ENCODE results near the gene TBC1D20.

DNA sequence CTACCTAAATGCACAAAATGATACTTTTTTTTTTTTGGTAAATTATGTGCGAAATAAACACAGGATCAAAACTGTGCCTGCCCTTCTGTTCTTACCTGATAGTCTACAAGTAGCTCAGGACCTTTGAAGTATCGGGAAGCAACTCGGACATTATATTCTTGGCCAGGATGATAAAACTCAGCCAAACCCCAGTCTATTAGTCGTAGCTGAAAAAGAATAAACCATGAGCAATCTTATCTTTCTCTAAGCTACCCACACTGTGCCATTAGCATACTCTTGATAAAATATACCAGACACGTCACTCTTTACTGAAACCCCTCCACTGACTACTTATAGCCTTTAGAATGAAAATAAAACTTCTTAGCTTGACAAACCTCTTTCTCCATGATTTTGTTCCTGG lies 29.8 kb upstream of the TBC1D20 start:
- no peak for TF ChIP-seq POLR2A (IDR thresholded peaks at IDR 0.05)
- TF ChIP-seq, protein P1, sequence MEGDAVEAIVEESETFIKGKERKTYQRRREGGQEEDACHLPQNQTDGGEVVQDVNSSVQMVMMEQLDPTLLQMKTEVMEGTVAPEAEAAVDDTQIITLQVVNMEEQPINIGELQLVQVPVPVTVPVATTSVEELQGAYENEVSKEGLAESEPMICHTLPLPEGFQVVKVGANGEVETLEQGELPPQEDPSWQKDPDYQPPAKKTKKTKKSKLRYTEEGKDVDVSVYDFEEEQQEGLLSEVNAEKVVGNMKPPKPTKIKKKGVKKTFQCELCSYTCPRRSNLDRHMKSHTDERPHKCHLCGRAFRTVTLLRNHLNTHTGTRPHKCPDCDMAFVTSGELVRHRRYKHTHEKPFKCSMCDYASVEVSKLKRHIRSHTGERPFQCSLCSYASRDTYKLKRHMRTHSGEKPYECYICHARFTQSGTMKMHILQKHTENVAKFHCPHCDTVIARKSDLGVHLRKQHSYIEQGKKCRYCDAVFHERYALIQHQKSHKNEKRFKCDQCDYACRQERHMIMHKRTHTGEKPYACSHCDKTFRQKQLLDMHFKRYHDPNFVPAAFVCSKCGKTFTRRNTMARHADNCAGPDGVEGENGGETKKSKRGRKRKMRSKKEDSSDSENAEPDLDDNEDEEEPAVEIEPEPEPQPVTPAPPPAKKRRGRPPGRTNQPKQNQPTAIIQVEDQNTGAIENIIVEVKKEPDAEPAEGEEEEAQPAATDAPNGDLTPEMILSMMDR (IDR thresholded peaks at IDR 0.05) = no peak
